H1 (cell line): ENCODE results near the gene STK40. TPM values are rescaled to one million over a fixed set of nuclear protein-coding genes. Genes with fewer than 3 reads are reported as not detected.
A peak's percentile ranks its signal among the peaks of the same experiment; 100 is the strongest.

Experiments used
- CTCF ChIA-PET: fragments of 300-600 bp; sonication (Branson Sonifier 250); formaldehyde crosslinking; loops from one replicate; lab custom pipeline; 2021; ENCODE audit not compliant: partially characterized antibody; lab: Charles Lee
- POLR2A ChIA-PET: fragments of 300-600 bp; sonication (Branson Sonifier 250); formaldehyde crosslinking; loops from one replicate; lab custom pipeline; 2021; ENCODE audit warnings: inconsistent platforms; ENCODE audit not compliant: partially characterized antibody; lab: Charles Lee
- DNase-seq, 2 experiments: peaks; one replicate each; pipeline versions ENCODE4 v3.0.0 to v3.0.0-alpha.2; 2010 to 2022; ENCODE audit warnings: low spot score in 2 of 2, low read depth in 1 of 2, mixed read lengths in 1 of 2
- FAIRE-seq: peaks from 2 replicates; lab custom pipeline; 2011; peaks lifted over from hg19 to GRCh38; lab: Jason Lieb, UNC
- H2AFZ ChIP-seq: 2 replicates; pipeline ENCODE4 v1.8.1; 2012; ENCODE audit warnings: low read length, inconsistent platforms
- H2AK5ac ChIP-seq: 2 replicates; pipeline ENCODE4 v1.6.1; 2013; ENCODE audit warnings: low read depth, low read length
- H2BK120ac ChIP-seq: replicated peaks from 2 replicates; pipeline ENCODE3; 2013; ENCODE audit warnings: low read depth, low read length, inconsistent platforms
- H2BK12ac ChIP-seq: 2 replicates; pipeline ENCODE4 v1.6.1; 2013; ENCODE audit warnings: low read depth, low read length
- H2BK15ac ChIP-seq: 2 replicates; pipeline ENCODE4 v1.6.1; 2013; ENCODE audit warnings: low read length
- H2BK20ac ChIP-seq: 2 replicates; pipeline ENCODE4 v1.6.1; 2013; ENCODE audit warnings: low read length
- H2BK5ac ChIP-seq: 2 replicates; pipeline ENCODE4 v1.6.1; 2013; ENCODE audit warnings: low read depth, low read length
- H3K14ac ChIP-seq: 2 replicates; pipeline ENCODE4 v1.6.1; 2013; ENCODE audit warnings: inconsistent platforms; ENCODE audit not compliant: insufficient read length
- H3K18ac ChIP-seq: 2 replicates; pipeline ENCODE4 v1.6.1; 2013; ENCODE audit warnings: low read length; ENCODE audit errors: extremely low read depth
- H3K23ac ChIP-seq: 2 replicates; pipeline ENCODE4 v1.6.1; 2013; ENCODE audit warnings: inconsistent platforms; ENCODE audit not compliant: insufficient read length
- H3K23me2 ChIP-seq: 2 replicates; pipeline ENCODE4 v1.6.1; 2013; ENCODE audit warnings: low read depth, low read length
- H3K27ac ChIP-seq: 2 replicates; pipeline ENCODE4 v1.6.1; 2011; ENCODE audit warnings: low read depth, low read length, inconsistent platforms
- H3K27me3 ChIP-seq, 4 experiments: replicated peaks in 1 of 4; 1 replicate in 1 of 4; 2 replicates in 3 of 4; pipeline versions ENCODE4 v1.6.1 to v1.8.1; 2011 to 2013; ENCODE audit warnings: low read length in 3 of 4, mild to moderate bottlenecking in 3 of 4, inconsistent platforms in 2 of 4, mixed read lengths in 2 of 4, moderate library complexity in 1 of 4; ENCODE audit not compliant: control insufficient read depth in 3 of 4, insufficient read depth in 3 of 4; ENCODE audit errors: extremely low read depth in 1 of 4
- H3K36me3 ChIP-seq, 4 experiments: 2 replicates each; pipeline versions ENCODE4 v1.6.1 to v1.8.1; 2011 to 2013; ENCODE audit warnings: mild to moderate bottlenecking in 4 of 4, low read length in 3 of 4, moderate library complexity in 2 of 4, control low read depth in 1 of 4, inconsistent platforms in 1 of 4; ENCODE audit not compliant: insufficient read depth in 4 of 4, control insufficient read depth in 2 of 4
- H3K4ac ChIP-seq: replicated peaks from 2 replicates; pipeline ENCODE3; 2013; ENCODE audit warnings: low read length, low read depth, mixed read lengths, inconsistent platforms; ENCODE audit not compliant: insufficient read length
- H3K4me1 ChIP-seq, 4 experiments: replicated peaks in 1 of 4; 1 replicate in 1 of 4; 2 replicates in 3 of 4; pipeline versions ENCODE4 v1.6.1 to v1.8.1; 2011 to 2013; ENCODE audit warnings: low read length in 3 of 4, inconsistent platforms in 2 of 4, mixed read lengths in 1 of 4; ENCODE audit not compliant: insufficient read depth in 4 of 4, control insufficient read depth in 3 of 4
- H3K4me2 ChIP-seq, 2 experiments: 2 replicates each; pipeline versions ENCODE4 v1.6.1 to v1.8.1; 2011 to 2013; ENCODE audit warnings: low read depth in 2 of 2, low read length in 2 of 2, control low read depth in 1 of 2, inconsistent platforms in 1 of 2, mild to moderate bottlenecking in 1 of 2; ENCODE audit not compliant: insufficient read depth in 1 of 2
- H3K4me3 ChIP-seq, 4 experiments: fragments of 200-600, 300-600 bp in 1 of 4; sonication (generic), shearing (Covaris generic), sonication (Bioruptor Twin) in 1 of 4; 2 replicates each; pipeline versions ENCODE4 v1.5.1 to v1.8.1; 2011 to 2016; ENCODE audit warnings: low read length in 4 of 4, low read depth in 3 of 4, control low read depth in 2 of 4, inconsistent platforms in 2 of 4, mild to moderate bottlenecking in 2 of 4, mixed read lengths in 1 of 4, moderate library complexity in 1 of 4; ENCODE audit not compliant: insufficient read depth in 2 of 4; ENCODE audit errors: extremely low read depth in 1 of 4
- H3K56ac ChIP-seq: replicated peaks from 2 replicates; pipeline ENCODE3; 2013; ENCODE audit warnings: low read depth, mild to moderate bottlenecking, mixed read lengths, low read length, inconsistent platforms; ENCODE audit not compliant: insufficient read length
- H3K79me1 ChIP-seq: 2 replicates; pipeline ENCODE4 v1.6.1; 2013; ENCODE audit warnings: low read depth, low read length, control low read depth
- H3K79me2 ChIP-seq, 2 experiments: 2 replicates each; pipeline versions ENCODE4 v1.6.1 to v1.8.1; 2012 to 2013; ENCODE audit warnings: low read length in 2 of 2, mild to moderate bottlenecking in 2 of 2, inconsistent platforms in 1 of 2; ENCODE audit not compliant: insufficient read depth in 2 of 2, control insufficient read depth in 1 of 2
- H3K9ac ChIP-seq, 4 experiments: replicated peaks in 1 of 4; 1 replicate in 1 of 4; 2 replicates in 3 of 4; pipeline versions ENCODE4 v1.6.1 to v1.8.1; 2011 to 2013; ENCODE audit warnings: low read depth in 3 of 4, low read length in 3 of 4, control low read depth in 2 of 4, mild to moderate bottlenecking in 2 of 4, moderate library complexity in 2 of 4, inconsistent platforms in 1 of 4; ENCODE audit errors: extremely low read depth in 1 of 4
- H3K9me3 ChIP-seq, 2 experiments: 2 replicates each; pipeline versions ENCODE4 v1.6.1 to v1.8.1; 2012 to 2013; ENCODE audit warnings: mild to moderate bottlenecking in 2 of 2, moderate library complexity in 2 of 2, control low read depth in 1 of 2, inconsistent platforms in 1 of 2, low read depth in 1 of 2, low read length in 1 of 2, mixed read lengths in 1 of 2; ENCODE audit not compliant: insufficient read depth in 2 of 2
- H4K20me1 ChIP-seq, 2 experiments: replicated peaks in 1 of 2; 2 replicates each; pipeline versions ENCODE3 to v1.8.1; 2011 to 2013; ENCODE audit warnings: inconsistent platforms in 2 of 2, low read length in 2 of 2, mild to moderate bottlenecking in 1 of 2; ENCODE audit not compliant: insufficient read depth in 2 of 2, control insufficient read depth in 1 of 2
- H4K5ac ChIP-seq: 2 replicates; pipeline ENCODE4 v1.6.1; 2013; ENCODE audit warnings: low read length, low read depth, mixed read lengths, inconsistent platforms; ENCODE audit not compliant: insufficient read length
- H4K8ac ChIP-seq: 2 replicates; pipeline ENCODE4 v1.8.0; 2013; ENCODE audit warnings: mild to moderate bottlenecking, moderate library complexity, low read length, inconsistent platforms; ENCODE audit not compliant: insufficient read depth; ENCODE audit errors: extremely low read depth
- H4K91ac ChIP-seq: replicated peaks from 2 replicates; pipeline ENCODE3; 2013; ENCODE audit warnings: low read length, mixed read lengths, inconsistent platforms; ENCODE audit not compliant: insufficient read length
- BACH1 ChIP-seq: IDR thresholded peaks from 2 replicates; pipeline ENCODE4 v1.6.1; 2012; ENCODE audit warnings: low read length, improper control_type of control experiment
- CHD1 ChIP-seq: IDR thresholded peaks from 2 replicates; pipeline ENCODE4 v1.6.1; 2012; ENCODE audit warnings: low read depth, low read length, improper control_type of control experiment
- MAFK ChIP-seq: IDR thresholded peaks from 2 replicates; pipeline ENCODE4 v1.6.1; 2012; ENCODE audit warnings: low read depth, mild to moderate bottlenecking, improper control_type of control experiment, low read length
- POLR2AphosphoS5 ChIP-seq: IDR thresholded peaks from 2 replicates; pipeline ENCODE4 v1.6.1; 2011; ENCODE audit warnings: low read depth, low read length
- SIX5 ChIP-seq: IDR thresholded peaks from 2 replicates; pipeline ENCODE4 v1.6.1; 2011; ENCODE audit warnings: mild to moderate bottlenecking, low read depth, low read length
- SP4 ChIP-seq: IDR thresholded peaks from 2 replicates; pipeline ENCODE4 v1.6.1; 2012; ENCODE audit warnings: low read length, inconsistent platforms
- TBP ChIP-seq: IDR thresholded peaks from 2 replicates; pipeline ENCODE4 v1.6.1; 2011; ENCODE audit warnings: low read depth, low read length, improper control_type of control experiment
- TCF12 ChIP-seq: IDR thresholded peaks from 2 replicates; pipeline ENCODE4 v1.6.1; 2011; ENCODE audit warnings: low read depth, mild to moderate bottlenecking, low read length
- WGBS, 2 experiments: shearing (Covaris generic) in 1 of 2; methylation state at CpG; one replicate each; pipeline versions ENCODE4 v1.1.6 to v1.1.7; 2013 to 2015; ENCODE audit warnings: low lambda C conversion rate in 2 of 2, mixed read lengths in 2 of 2, inconsistent platforms in 1 of 2, low coverage in 1 of 2, missing lambda C conversion rate in 1 of 2; ENCODE audit not compliant: insufficient replicate concordance in 2 of 2, insufficient coverage in 1 of 2, insufficient read length in 1 of 2; ENCODE audit errors: extremely low coverage in 1 of 2, missing lambda C conversion rate in 1 of 2; 5-methylcytosine and 5-hydroxymethylcytosine counted together
- long read RNA-seq, 2 experiments: library from RNA in 1 of 2; library from capped mRNA in 1 of 2; stranded (forward); transcript quantifications; one replicate each; pipeline ENCODE4 v2.0.0, GENCODE V29; 2021; ENCODE audit warnings: inconsistent platforms in 1 of 2
- polyA minus RNA-seq, 3 experiments: library from RNA; depleted of rRNA, polyadenylated mRNA; stranded (reverse); fragments of >200 nt; gene quantifications; 1 replicate in 2 of 3; 2 replicates in 1 of 3; pipeline ENCODE4 v1.2.3, GENCODE V29; 2011
- polyA plus RNA-seq, 7 experiments: library from polyadenylated mRNA; depleted of rRNA in 3 of 7; stranded (reverse) in 5 of 7; unstranded in 2 of 7; fragments of >200 nt in 5 of 7; fragments of 200-250 nt in 2 of 7; gene quantifications; 1 replicate in 5 of 7; 2 replicates in 1 of 7; 4 replicates in 1 of 7; pipeline versions ENCODE4 v1.2.1 to v1.2.3, GENCODE V29; 2011 to 2013; ENCODE audit warnings: missing spikeins in 2 of 7, mixed read lengths in 2 of 7
- total RNA-seq: library from RNA; stranded (reverse); fragmentation: NEBNext Ultra II Directional; extraction: Animal tissue kit (Norgen Biotek cat#: 25700); gene quantifications from 2 replicates; pipeline ENCODE4 v1.2.1, GENCODE V29; 2021
- TF ChIP-seq, protein P1 (sequence below): IDR thresholded peaks from 2 replicates; pipeline ENCODE4 v1.6.1; 2012; ENCODE audit warnings: inconsistent platforms

The STK40 gene
- total RNA-seq (25.3 and 28.6 TPM in 2 replicates), polyA plus RNA-seq (2011; rRNA removed) (13.6 and 18.4 TPM in 2 replicates), polyA minus RNA-seq (2011; rRNA and poly(A)+ RNA removed) (16.3 and 18.9 TPM in 2 replicates)
- 13.7 TPM for polyA plus RNA-seq (2011; cell fraction: cytosol; rRNA removed)
- 21.5 TPM for polyA plus RNA-seq (2011; cell fraction: nucleus; rRNA removed)
- 13.3 to 18.6 TPM (median 17.3 TPM) in 4 replicates for polyA plus RNA-seq (2012, experiment 1 of 2)
- polyA plus RNA-seq (2012, experiment 2 of 2) = 17.6 TPM
- 16.9 TPM for polyA plus RNA-seq (2013, experiment 1 of 2)
- 16.6 TPM for polyA plus RNA-seq (2013, experiment 2 of 2)
- polyA minus RNA-seq (2011; cell fraction: cytosol; rRNA and poly(A)+ RNA removed) = 9.5 TPM
- 5.5 TPM for polyA minus RNA-seq (2011; cell fraction: nucleus; rRNA and poly(A)+ RNA removed)
- long read RNA-seq, experiment 1, partial matches to known transcripts = 19 of 21 reads
- long read RNA-seq, experiment 1, other reads (novel, unspliced or antisense) = 1 of 21 reads
- long read RNA-seq, experiment 2 = 0 reads

DNA sequence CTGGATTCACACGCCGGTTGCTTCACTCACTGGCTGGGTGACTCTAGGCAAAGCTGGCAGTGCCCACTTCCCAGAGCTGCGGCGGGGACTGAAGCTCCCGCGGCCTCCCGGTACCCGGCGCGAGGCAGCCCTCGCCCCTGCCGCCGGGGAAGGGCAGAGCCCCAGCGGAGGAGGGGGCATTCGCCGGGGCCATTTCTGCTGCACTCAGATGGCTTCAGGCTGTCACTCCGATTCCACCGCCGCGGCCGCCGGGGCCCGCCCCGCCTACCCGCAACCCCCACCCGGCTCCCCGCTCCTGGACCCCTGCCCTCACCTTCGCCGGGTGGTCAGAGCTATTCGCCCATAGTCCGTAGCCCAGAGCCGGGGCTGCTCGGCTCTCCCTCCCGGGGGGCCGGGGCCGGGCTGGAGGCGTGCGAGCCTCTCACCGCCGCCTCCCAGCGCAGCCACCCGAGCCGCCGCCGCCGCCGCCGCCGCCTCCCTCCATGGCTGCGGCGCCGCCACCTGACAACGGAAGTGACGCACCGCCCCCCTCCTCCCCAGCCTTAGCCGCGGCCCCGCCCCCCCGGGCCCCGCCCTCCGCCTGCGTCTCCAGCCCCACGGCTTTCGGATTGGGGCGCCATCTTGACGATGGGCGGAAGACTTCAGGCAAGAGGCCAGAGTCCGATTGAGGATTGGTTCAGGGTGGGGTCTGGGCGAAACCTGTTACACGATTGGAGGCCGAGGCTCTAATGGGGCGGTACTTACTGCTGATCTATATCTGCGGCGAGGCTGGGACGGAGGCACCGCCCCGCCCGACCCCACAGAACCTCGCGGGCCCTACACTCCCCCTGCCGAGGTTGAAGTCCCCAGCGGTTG lies at the start of gene STK40:
Gene STK40 (minus strand): TSS at position 515 of the 855 bp plus-strand sequence. CDS start 24,592 bp downstream, outside the sequence.
- Histone ChIP-seq H2AK5ac (peak within 1 kb of the TSS; percentile 95), H3K4me3 (peak within 1 kb of the TSS; percentile 71 to 94 (median 92)), H3K23me2 (peaks cover 9% of the 10 kb centered on the region; the same call in 1 of the 2 replicates), H4K91ac (peak within 1 kb of the TSS; percentile 87), H3K79me2 (peaks cover 6 to 42% of the 10 kb centered on the region in 2 experiments), H3K56ac (peak within 1 kb of the TSS; percentile 83), H4K8ac (peak within 1 kb of the TSS; percentile 89; the same call in 1 of the 2 replicates), H3K4me2 (peak within 1 kb of the TSS; percentile 83 to 95), H3K18ac (peak within 1 kb of the TSS; percentile 92), H2BK120ac (peak within 1 kb of the TSS; percentile 56), H4K20me1 (peaks cover 2 to 17% of the 10 kb centered on the region in 2 experiments), H2BK15ac (peak within 1 kb of the TSS; percentile 49; the same call in 1 of the 2 replicates), H3K4me1 (peaks cover 6 to 17% (median 10%) of the 10 kb centered on the region in 4 experiments; a peak in 6 of 7 replicates), H3K9ac (peak within 1 kb of the TSS; percentile 85 to 95 (median 88)), H2AFZ (no peak within 1 kb of the TSS), H3K14ac (no peak within 1 kb of the TSS), H2BK5ac (peak within 1 kb of the TSS; percentile 97), H2BK20ac (peak within 1 kb of the TSS; percentile 22; the same call in 1 of the 2 replicates), H3K27me3 (no peaks in the 10 kb centered on the region), H3K79me1 (peaks cover 5% of the 10 kb centered on the region; the same call in 1 of the 2 replicates), H3K23ac (no peak within 1 kb of the TSS), H4K5ac (peak within 1 kb of the TSS; percentile 74), H3K36me3 (no peaks in the 10 kb centered on the region), H3K4ac (peak within 1 kb of the TSS; percentile 44), H2BK12ac (peak within 1 kb of the TSS; percentile 99), H3K27ac (peak within 1 kb of the TSS; percentile 94), H3K9me3 (no peaks in the 10 kb centered on the region)
- POLR2A ChIA-PET = interaction anchor here (0.7 to 3.6 kb wide), 30 partner anchors 16 to 237 kb away, joined by 3 to 40 read pairs (median 6); partner anchors contain the start of genes EVA1B, MRPS15, SH3D21 and THRAP3
- DNase-seq (peak; percentile 91 to 98), FAIRE-seq (peak; percentile 69)
- CTCF ChIA-PET = interaction anchor here (0.7 to 9.8 kb wide), 13 partner anchors 11 to 208 kb away, joined by 3 to 90 read pairs (median 5); partner anchors contain the start of gene LSM10
- WGBS, 2 experiments = 1% methylated on average over 43 of the region's 82 CpGs; no CpG with 5 or more reads in 1 of the 2 experiments
- TF ChIP-seq SP4 = peak; percentile 47; the same call in 1 of the 2 replicates
- TF ChIP-seq TBP = no peak
- TF ChIP-seq, protein P1, sequence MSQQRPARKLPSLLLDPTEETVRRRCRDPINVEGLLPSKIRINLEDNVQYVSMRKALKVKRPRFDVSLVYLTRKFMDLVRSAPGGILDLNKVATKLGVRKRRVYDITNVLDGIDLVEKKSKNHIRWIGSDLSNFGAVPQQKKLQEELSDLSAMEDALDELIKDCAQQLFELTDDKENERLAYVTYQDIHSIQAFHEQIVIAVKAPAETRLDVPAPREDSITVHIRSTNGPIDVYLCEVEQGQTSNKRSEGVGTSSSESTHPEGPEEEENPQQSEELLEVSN = no peak
- TF ChIP-seq SIX5 = peak; percentile 74
- no peak for TF ChIP-seq POLR2AphosphoS5
- TF ChIP-seq BACH1 = no peak
- no peak for TF ChIP-seq CHD1
- TF ChIP-seq TCF12 = no peak
- no peak for TF ChIP-seq MAFK
